Measurements from ENCODE around the gene GPC3. TPM values are rescaled to one million over a fixed set of nuclear protein-coding genes. Genes with fewer than 3 reads are reported as not detected.

The GPC3 gene
- total and polyA plus RNA-seq, 2 donors (not counting 3 experiments of a cell fraction or from before 2014, with no cell fraction given) = not detected

DNA sequence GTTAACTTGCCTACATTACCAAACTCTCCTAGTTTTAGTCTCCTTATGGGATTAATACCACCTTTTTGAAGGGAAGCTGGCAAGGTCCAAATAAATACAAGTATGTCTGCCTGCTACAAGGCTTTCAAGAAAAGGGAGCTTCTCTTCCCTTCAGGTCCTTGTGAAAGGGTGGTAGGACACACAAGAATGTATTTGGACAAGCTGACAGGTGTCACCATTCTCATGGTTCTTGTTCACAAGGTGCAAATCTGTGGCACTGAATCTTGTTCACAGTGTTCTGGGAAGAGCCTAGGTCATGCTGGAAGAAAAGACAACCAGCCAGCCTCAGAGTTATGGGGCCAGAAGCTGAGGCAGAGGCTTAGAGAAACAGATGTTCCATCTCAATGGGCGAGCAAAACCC lies 41.9 kb downstream of the GPC3 start:
- dilution Hi-C loops (cut with MboI; ENCODE audit: extremely low pct_ligation_motif_present, low sequenced_read_pairs) = no loop called here
- Histone ChIP-seq H3K4me1 (ENCODE audit: control insufficient read depth, extremely low read depth, insufficient read depth, low read length) (no peaks in the 10 kb centered on the region), H4K20me1 (replicated peaks; ENCODE audit: control insufficient read depth, extremely low read depth, insufficient read depth, low read length) (no peaks in the 10 kb centered on the region), H3K4me3 (replicated peaks in 1 of 3; ENCODE audit: insufficient read depth in 1 of 3, low read depth in 1 of 3, low read length in 3 of 3) (no peak overlapping the region), H2AFZ (ENCODE audit: low read depth, low read length) (no peak overlapping the region), H3K36me3 (ENCODE audit: control insufficient read depth in 2 of 2, extremely low read depth in 1 of 2, insufficient read depth in 2 of 2, low read length in 2 of 2) (no peaks in the 10 kb centered on the region), H3K9me1 (replicated peaks; ENCODE audit: control insufficient read depth, extremely low read depth, insufficient read depth, low read length) (no peaks in the 10 kb centered on the region), H3K4me2 (ENCODE audit: insufficient read depth, low read length) (no peak overlapping the region), H3K9ac (replicated peaks; ENCODE audit: extremely low read depth, insufficient read depth, low read length) (no peak overlapping the region), H3K27ac (ENCODE audit: insufficient read depth, low read depth, low read length) (no peak overlapping the region), H3K27me3 (ENCODE audit: control insufficient read depth in 2 of 2, insufficient read depth in 2 of 2, low read length in 2 of 2) (no peaks in the 10 kb centered on the region), H3K9me3 (replicated peaks; ENCODE audit: control insufficient read depth, insufficient read depth, low read length) (no peaks in the 10 kb centered on the region), H3K79me2 (ENCODE audit: control insufficient read depth, insufficient read depth, low read length) (no peaks in the 10 kb centered on the region)
- ChIA-PET POLR2A (no interaction called here), CTCF (no interaction called here)
- intact Hi-C loops (cut with micrococcal nuclease) = no loop called here
- BruUV-seq (replicated peaks) = no TSS peak
- no peak for DNase-seq (ENCODE audit: low read depth, low spot score)
- FAIRE-seq = no peak
- TF ChIP-seq JUN (IDR thresholded peaks at IDR 0.05; ENCODE audit: borderline replicate concordance, insufficient read depth, insufficient read length, low read depth) = no peak
- no peak for TF ChIP-seq EZH2 (IDR thresholded peaks at IDR 0.05; ENCODE audit: borderline replicate concordance, low read depth, low read length, severe bottlenecking)
- no peak for TF ChIP-seq FOS (IDR thresholded peaks at IDR 0.05; ENCODE audit: borderline replicate concordance, insufficient read depth, low read length)
- TF ChIP-seq MYC (IDR thresholded peaks at IDR 0.05; ENCODE audit: low read depth, low read length) = no peak
- TF ChIP-seq GATA2 (IDR thresholded peaks at IDR 0.05; ENCODE audit: insufficient read depth, insufficient read length, low read depth, low read length) = no peak
- TF ChIP-seq, protein P1, sequence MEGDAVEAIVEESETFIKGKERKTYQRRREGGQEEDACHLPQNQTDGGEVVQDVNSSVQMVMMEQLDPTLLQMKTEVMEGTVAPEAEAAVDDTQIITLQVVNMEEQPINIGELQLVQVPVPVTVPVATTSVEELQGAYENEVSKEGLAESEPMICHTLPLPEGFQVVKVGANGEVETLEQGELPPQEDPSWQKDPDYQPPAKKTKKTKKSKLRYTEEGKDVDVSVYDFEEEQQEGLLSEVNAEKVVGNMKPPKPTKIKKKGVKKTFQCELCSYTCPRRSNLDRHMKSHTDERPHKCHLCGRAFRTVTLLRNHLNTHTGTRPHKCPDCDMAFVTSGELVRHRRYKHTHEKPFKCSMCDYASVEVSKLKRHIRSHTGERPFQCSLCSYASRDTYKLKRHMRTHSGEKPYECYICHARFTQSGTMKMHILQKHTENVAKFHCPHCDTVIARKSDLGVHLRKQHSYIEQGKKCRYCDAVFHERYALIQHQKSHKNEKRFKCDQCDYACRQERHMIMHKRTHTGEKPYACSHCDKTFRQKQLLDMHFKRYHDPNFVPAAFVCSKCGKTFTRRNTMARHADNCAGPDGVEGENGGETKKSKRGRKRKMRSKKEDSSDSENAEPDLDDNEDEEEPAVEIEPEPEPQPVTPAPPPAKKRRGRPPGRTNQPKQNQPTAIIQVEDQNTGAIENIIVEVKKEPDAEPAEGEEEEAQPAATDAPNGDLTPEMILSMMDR (IDR thresholded peaks at IDR 0.05; ENCODE audit: extremely low read depth in 1 of 2, insufficient read depth in 1 of 2, low read depth in 1 of 2, low read length in 2 of 2) = no peak
- TF ChIP-seq, protein P2, sequence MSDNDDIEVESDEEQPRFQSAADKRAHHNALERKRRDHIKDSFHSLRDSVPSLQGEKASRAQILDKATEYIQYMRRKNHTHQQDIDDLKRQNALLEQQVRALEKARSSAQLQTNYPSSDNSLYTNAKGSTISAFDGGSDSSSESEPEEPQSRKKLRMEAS (IDR thresholded peaks at IDR 0.05; ENCODE audit: insufficient read depth, insufficient read length) = no peak
- TF ChIP-seq POLR2AphosphoS5 (IDR thresholded peaks at IDR 0.05; ENCODE audit: insufficient read depth, low read depth, low read length) = no peak
- no peak for TF ChIP-seq POLR2A (IDR thresholded peaks at IDR 0.05; ENCODE audit: low read depth, low read length)
